Loucy (cell line): Measurements from ENCODE around the gene ERC1.

Source experiments
- EZH2phosphoT487 ChIP-seq: fragments of 200-600 bp; IDR thresholded peaks from 2 replicates; pipeline ENCODE4 v1.6.1; 2018; ENCODE audit warnings: antibody characterized with exemption, mild to moderate bottlenecking, moderate library complexity, borderline replicate concordance
- TF ChIP-seq, protein P1 (sequence below): fragments of 200-600 bp; sonication (generic); conservative IDR thresholded peaks from 2 replicates; pipeline ENCODE4 v1.5.1; 2014; ENCODE audit warnings: mild to moderate bottlenecking, antibody characterized with exemption, low read length

DNA sequence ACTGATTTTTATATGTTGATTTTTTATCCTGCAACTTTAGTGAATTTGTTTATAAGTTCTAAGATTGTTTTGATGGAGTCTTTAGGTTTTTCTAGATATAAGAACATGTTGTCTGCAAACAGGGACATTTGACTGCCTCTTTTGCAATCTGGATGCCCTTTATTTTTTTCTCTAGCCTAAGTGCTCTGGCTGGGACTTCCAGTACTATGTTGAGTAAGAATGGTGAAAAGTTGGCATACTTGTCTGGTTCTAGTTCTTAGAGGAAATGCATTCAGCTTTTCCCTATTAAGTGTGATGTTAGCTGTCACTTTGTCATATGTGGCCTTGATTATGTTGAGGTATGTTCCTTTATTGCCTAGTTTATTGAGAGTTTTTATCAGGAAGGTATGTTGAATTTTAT, 68.1 kb downstream of the ERC1 start:
- TF ChIP-seq, protein P1, sequence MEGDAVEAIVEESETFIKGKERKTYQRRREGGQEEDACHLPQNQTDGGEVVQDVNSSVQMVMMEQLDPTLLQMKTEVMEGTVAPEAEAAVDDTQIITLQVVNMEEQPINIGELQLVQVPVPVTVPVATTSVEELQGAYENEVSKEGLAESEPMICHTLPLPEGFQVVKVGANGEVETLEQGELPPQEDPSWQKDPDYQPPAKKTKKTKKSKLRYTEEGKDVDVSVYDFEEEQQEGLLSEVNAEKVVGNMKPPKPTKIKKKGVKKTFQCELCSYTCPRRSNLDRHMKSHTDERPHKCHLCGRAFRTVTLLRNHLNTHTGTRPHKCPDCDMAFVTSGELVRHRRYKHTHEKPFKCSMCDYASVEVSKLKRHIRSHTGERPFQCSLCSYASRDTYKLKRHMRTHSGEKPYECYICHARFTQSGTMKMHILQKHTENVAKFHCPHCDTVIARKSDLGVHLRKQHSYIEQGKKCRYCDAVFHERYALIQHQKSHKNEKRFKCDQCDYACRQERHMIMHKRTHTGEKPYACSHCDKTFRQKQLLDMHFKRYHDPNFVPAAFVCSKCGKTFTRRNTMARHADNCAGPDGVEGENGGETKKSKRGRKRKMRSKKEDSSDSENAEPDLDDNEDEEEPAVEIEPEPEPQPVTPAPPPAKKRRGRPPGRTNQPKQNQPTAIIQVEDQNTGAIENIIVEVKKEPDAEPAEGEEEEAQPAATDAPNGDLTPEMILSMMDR, result no peak
- TF ChIP-seq EZH2phosphoT487, result no peak
